ENCODE data around the gene BORCS6. TPM values are rescaled to one million over a fixed set of nuclear protein-coding genes. Genes with fewer than 3 reads are reported as not detected.

The BORCS6 gene
- total and polyA plus RNA-seq, 9 of the 15 experiments (the other 6 are each of a cell fraction or from before 2014, with no cell fraction given), result 0.01 to 7.4 (median 2.3) TPM

DNA sequence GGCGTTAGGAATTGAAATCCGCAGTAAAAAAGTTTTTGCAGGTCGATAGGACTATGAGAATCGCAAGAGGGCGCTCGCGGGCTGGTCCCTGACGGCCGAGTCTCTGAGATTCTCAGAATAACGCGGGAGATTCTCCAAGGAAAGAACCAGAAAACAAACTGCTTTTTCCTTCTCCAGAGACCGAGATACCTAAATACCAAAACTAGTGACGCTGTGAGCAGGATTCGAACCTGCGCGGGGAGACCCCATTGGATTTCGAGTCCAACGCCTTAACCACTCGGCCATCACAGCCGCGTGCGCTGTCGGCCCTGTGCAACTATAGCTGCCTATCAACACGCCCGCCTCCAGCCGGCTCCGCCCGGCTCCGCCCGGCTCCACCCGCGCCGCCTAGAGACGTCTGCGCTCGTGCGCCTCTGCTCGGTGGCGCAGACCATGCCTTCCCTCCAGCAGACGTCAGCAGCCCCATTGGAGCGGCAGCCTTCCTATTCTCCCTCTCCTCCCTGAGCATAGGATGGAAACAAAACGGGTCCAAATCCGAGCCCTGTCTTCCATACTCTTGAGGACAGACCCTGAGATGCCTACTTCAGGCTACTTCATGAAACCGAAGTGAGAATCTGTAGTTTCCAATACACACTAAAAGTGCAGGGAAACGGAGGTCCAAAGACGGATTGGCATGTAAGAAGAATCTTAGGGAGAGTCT is 51.2 kb downstream of the BORCS6 start (continued):
- TF ChIP-seq SUPT5H (IDR thresholded peaks at IDR 0.05) (no peak; the same call in 1 of the 2 replicates), NFIX (CRISPR knock-in tag; IDR thresholded peaks at IDR 0.05; ENCODE audit: low read depth) (no peak), PHTF2 (CRISPR knock-in tag; IDR thresholded peaks at IDR 0.05) (no peak), POLR3G (IDR thresholded peaks at IDR 0.05; ENCODE audit: extremely low read depth, insufficient read length, insufficient replicate concordance) (no peak), GATA2 (CRISPR knock-in tag; IDR thresholded peaks at IDR 0.05) (no peak), HIVEP1 (CRISPR knock-in tag; IDR thresholded peaks at IDR 0.05) (no peak), TRIM24 (IDR thresholded peaks at IDR 0.05) (peak in 1 of 2 experiments; percentile 54; a peak in 1 of 4 replicates), NFRKB (IDR thresholded peaks at IDR 0.05; ENCODE audit: low read depth) (no peak), MAZ (CRISPR knock-in tag; conservative IDR thresholded peaks at IDR 0.05 in 1 of 2, IDR thresholded peaks at IDR 0.05 in 1 of 2) (peak in 1 of 2 experiments; percentile 52; a peak in 2 of 4 replicates), RNF2 (IDR thresholded peaks at IDR 0.05) (no peak), KLF1 (tag; IDR thresholded peaks at IDR 0.05) (no peak), NCOA1 (IDR thresholded peaks at IDR 0.05; ENCODE audit: low read depth) (no peak), ARID2 (IDR thresholded peaks at IDR 0.05) (no peak), GABPB1 (CRISPR knock-in tag; IDR thresholded peaks at IDR 0.05) (peak; percentile 84), SMARCE1 (IDR thresholded peaks at IDR 0.05) (no peak)
- TF ChIP-seq, protein P1, sequence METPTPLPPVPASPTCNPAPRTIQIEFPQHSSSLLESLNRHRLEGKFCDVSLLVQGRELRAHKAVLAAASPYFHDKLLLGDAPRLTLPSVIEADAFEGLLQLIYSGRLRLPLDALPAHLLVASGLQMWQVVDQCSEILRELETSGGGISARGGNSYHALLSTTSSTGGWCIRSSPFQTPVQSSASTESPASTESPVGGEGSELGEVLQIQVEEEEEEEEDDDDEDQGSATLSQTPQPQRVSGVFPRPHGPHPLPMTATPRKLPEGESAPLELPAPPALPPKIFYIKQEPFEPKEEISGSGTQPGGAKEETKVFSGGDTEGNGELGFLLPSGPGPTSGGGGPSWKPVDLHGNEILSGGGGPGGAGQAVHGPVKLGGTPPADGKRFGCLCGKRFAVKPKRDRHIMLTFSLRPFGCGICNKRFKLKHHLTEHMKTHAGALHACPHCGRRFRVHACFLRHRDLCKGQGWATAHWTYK (CRISPR knock-in tag; IDR thresholded peaks at IDR 0.05), result no peak
- TF ChIP-seq, protein P2, sequence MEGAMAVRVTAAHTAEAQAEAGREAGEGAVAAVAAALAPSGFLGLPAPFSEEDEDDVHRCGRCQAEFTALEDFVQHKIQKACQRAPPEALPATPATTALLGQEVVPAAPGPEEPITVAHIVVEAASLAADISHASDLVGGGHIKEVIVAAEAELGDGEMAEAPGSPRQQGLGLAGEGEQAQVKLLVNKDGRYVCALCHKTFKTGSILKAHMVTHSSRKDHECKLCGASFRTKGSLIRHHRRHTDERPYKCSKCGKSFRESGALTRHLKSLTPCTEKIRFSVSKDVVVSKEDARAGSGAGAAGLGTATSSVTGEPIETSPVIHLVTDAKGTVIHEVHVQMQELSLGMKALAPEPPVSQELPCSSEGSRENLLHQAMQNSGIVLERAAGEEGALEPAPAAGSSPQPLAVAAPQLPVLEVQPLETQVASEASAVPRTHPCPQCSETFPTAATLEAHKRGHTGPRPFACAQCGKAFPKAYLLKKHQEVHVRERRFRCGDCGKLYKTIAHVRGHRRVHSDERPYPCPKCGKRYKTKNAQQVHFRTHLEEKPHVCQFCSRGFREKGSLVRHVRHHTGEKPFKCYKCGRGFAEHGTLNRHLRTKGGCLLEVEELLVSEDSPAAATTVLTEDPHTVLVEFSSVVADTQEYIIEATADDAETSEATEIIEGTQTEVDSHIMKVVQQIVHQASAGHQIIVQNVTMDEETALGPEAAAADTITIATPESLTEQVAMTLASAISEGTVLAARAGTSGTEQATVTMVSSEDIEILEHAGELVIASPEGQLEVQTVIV (CRISPR knock-in tag; IDR thresholded peaks at IDR 0.05; ENCODE audit: borderline replicate concordance), result no peak
- TF ChIP-seq, protein P3, sequence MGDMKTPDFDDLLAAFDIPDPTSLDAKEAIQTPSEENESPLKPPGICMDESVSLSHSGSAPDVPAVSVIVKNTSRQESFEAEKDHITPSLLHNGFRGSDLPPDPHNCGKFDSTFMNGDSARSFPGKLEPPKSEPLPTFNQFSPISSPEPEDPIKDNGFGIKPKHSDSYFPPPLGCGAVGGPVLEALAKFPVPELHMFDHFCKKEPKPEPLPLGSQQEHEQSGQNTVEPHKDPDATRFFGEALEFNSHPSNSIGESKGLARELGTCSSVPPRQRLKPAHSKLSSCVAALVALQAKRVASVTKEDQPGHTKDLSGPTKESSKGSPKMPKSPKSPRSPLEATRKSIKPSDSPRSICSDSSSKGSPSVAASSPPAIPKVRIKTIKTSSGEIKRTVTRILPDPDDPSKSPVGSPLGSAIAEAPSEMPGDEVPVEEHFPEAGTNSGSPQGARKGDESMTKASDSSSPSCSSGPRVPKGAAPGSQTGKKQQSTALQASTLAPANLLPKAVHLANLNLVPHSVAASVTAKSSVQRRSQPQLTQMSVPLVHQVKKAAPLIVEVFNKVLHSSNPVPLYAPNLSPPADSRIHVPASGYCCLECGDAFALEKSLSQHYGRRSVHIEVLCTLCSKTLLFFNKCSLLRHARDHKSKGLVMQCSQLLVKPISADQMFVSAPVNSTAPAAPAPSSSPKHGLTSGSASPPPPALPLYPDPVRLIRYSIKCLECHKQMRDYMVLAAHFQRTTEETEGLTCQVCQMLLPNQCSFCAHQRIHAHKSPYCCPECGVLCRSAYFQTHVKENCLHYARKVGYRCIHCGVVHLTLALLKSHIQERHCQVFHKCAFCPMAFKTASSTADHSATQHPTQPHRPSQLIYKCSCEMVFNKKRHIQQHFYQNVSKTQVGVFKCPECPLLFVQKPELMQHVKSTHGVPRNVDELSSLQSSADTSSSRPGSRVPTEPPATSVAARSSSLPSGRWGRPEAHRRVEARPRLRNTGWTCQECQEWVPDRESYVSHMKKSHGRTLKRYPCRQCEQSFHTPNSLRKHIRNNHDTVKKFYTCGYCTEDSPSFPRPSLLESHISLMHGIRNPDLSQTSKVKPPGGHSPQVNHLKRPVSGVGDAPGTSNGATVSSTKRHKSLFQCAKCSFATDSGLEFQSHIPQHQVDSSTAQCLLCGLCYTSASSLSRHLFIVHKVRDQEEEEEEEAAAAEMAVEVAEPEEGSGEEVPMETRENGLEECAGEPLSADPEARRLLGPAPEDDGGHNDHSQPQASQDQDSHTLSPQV (IDR thresholded peaks at IDR 0.05), result peak; percentile 74; the same call in 1 of the 2 replicates
- TF ChIP-seq, protein P4, sequence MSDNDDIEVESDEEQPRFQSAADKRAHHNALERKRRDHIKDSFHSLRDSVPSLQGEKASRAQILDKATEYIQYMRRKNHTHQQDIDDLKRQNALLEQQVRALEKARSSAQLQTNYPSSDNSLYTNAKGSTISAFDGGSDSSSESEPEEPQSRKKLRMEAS (CRISPR knock-in tag; IDR thresholded peaks at IDR 0.05), result peak; percentile 91
- TF ChIP-seq, protein P5, sequence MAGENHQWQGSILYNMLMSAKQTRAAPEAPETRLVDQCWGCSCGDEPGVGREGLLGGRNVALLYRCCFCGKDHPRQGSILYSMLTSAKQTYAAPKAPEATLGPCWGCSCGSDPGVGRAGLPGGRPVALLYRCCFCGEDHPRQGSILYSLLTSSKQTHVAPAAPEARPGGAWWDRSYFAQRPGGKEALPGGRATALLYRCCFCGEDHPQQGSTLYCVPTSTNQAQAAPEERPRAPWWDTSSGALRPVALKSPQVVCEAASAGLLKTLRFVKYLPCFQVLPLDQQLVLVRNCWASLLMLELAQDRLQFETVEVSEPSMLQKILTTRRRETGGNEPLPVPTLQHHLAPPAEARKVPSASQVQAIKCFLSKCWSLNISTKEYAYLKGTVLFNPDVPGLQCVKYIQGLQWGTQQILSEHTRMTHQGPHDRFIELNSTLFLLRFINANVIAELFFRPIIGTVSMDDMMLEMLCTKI (IDR thresholded peaks at IDR 0.05; ENCODE audit: partially characterized antibody), result no peak
